Neural progenitor cell (in vitro differentiated cells): ENCODE data around the gene KRT1. TPM values are rescaled to one million over a fixed set of nuclear protein-coding genes. Genes with fewer than 3 reads are reported as not detected.

Experiments
- DNase-seq: peaks from one replicate; pipeline ENCODE4 v3.0.0-alpha.2; 2016; ENCODE audit warnings: low spot score
- H2AFZ ChIP-seq: fragments of 200-600 bp; sonication (generic); replicated peaks from 2 replicates; pipeline ENCODE4 v1.6.1; 2016; ENCODE audit warnings: antibody characterized with exemption
- H3F3A ChIP-seq: fragments of 200-600 bp; sonication (generic); 2 replicates; pipeline ENCODE4 v1.6.1; 2016; ENCODE audit warnings: antibody characterized with exemption, low read depth
- H3K27ac ChIP-seq: fragments of 200-600 bp; sonication (generic); 2 replicates; pipeline ENCODE4 v1.5.1; 2016; ENCODE audit warnings: mild to moderate bottlenecking
- H3K27me3 ChIP-seq: fragments of 200-600 bp; sonication (generic); 2 replicates; pipeline ENCODE4 v1.6.1; 2016; ENCODE audit warnings: mild to moderate bottlenecking, moderate library complexity
- H3K36me3 ChIP-seq: fragments of 200-600 bp; sonication (generic); 2 replicates; pipeline ENCODE4 v1.5.1; 2016
- H3K4me1 ChIP-seq: fragments of 200-600 bp; sonication (generic); 2 replicates; pipeline ENCODE4 v1.6.1; 2016; ENCODE audit warnings: mixed run types
- H3K4me2 ChIP-seq: fragments of 200-600 bp; sonication (generic); 2 replicates; pipeline ENCODE4 v1.6.1; 2016
- H3K4me3 ChIP-seq: fragments of 200-600 bp; sonication (generic); 2 replicates; pipeline ENCODE4 v1.5.1; 2016
- H3K79me2 ChIP-seq: fragments of 200-600 bp; sonication (generic); 2 replicates; pipeline ENCODE4 v1.6.1; 2016; ENCODE audit warnings: low read depth
- H3K9ac ChIP-seq: fragments of 200-600 bp; sonication (generic); 2 replicates; pipeline ENCODE4 v1.6.1; 2016
- H3K9me3 ChIP-seq: fragments of 200-600 bp; sonication (generic); 2 replicates; pipeline ENCODE4 v1.5.1; 2016; ENCODE audit warnings: low read depth
- H4K20me1 ChIP-seq: fragments of 200-600 bp; sonication (generic); 2 replicates; pipeline ENCODE4 v1.6.1; 2016; ENCODE audit warnings: low read depth
- H3K27ac Mint-ChIP-seq: 3 replicates; pipeline ENCODE4 v1.8.0; 2021; ENCODE audit warnings: mixed read lengths
- H3K27me3 Mint-ChIP-seq: 2 replicates; pipeline ENCODE4 v1.8.0; 2022; ENCODE audit warnings: low read depth, mild to moderate bottlenecking, inconsistent platforms, moderate library complexity, mixed read lengths; ENCODE audit not compliant: insufficient read depth
- H3K36me3 Mint-ChIP-seq: 3 replicates; pipeline ENCODE4 v1.8.0; 2021; ENCODE audit warnings: mixed read lengths
- H3K4me1 Mint-ChIP-seq: 3 replicates; pipeline ENCODE4 v1.8.0; 2021; ENCODE audit warnings: mixed read lengths
- H3K4me3 Mint-ChIP-seq: 3 replicates; pipeline ENCODE4 v1.8.0; 2021; ENCODE audit warnings: mild to moderate bottlenecking, moderate library complexity, mixed read lengths
- H3K9me3 Mint-ChIP-seq: 3 replicates; pipeline ENCODE4 v1.8.0; 2020; ENCODE audit warnings: mixed read lengths
- EZH2 ChIP-seq: fragments of 200-600 bp; sonication (generic); IDR thresholded peaks from 2 replicates; pipeline ENCODE4 v1.6.1; 2017; ENCODE audit warnings: antibody characterized with exemption, mild to moderate bottlenecking, moderate library complexity
- EZH2phosphoT487 ChIP-seq: fragments of 200-600 bp; sonication (generic); IDR thresholded peaks from 2 replicates; pipeline ENCODE4 v1.6.1; 2017; ENCODE audit warnings: antibody characterized with exemption
- total RNA-seq: library from RNA; depleted of rRNA; stranded (reverse); fragments of >200 nt; gene quantifications from 2 replicates; pipeline ENCODE4 v1.2.3, GENCODE V29; 2015; ENCODE audit warnings: low replicate concordance
- TF ChIP-seq, protein P1 (sequence below): fragments of 200-600 bp; sonication (generic); IDR thresholded peaks from 2 replicates; pipeline ENCODE4 v1.5.1; 2017; ENCODE audit warnings: antibody characterized with exemption, mild to moderate bottlenecking

KRT1 gene
- total RNA-seq, 1 donor from 2014 or later: not detected

DNA sequence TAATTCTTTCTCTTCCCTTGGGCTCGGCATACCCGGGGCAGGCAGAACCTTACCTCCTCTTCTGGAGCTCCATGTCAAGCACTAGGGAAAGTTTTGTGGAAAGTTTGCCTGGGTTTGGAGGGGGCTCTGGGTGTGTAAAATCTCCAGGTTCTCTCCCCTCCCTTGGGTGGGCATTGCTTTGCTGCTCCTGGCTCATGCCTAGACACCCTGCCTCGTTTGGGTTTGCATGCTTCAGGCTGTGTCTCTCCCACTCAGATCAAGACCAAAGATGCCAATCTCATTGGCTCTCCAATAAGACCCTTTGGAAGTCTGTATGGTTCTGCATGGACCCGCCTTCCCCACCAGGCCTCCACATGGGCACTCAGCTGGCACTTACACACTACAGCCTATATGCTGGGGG lies 22.0 kb downstream of the KRT1 start:
- Histone ChIP-seq H3K79me2 (no peaks in the 10 kb centered on the region), H3F3A (no peaks in the 10 kb centered on the region), H3K36me3 (no peaks in the 10 kb centered on the region), H3K9me3 (no peaks in the 10 kb centered on the region), H3K27ac (no peak overlapping the region), H3K9ac (no peak overlapping the region), H3K27me3 (no peaks in the 10 kb centered on the region), H2AFZ (no peak overlapping the region), H3K4me1 (peaks cover 11% of the 10 kb centered on the region), H4K20me1 (no peaks in the 10 kb centered on the region), H3K4me3 (no peak overlapping the region), H3K4me2 (no peak overlapping the region)
- no peak overlapping the region for H3K27ac Mint-ChIP-seq
- TF ChIP-seq EZH2: no peak
- TF ChIP-seq EZH2phosphoT487: no peak
- TF ChIP-seq, protein P1, sequence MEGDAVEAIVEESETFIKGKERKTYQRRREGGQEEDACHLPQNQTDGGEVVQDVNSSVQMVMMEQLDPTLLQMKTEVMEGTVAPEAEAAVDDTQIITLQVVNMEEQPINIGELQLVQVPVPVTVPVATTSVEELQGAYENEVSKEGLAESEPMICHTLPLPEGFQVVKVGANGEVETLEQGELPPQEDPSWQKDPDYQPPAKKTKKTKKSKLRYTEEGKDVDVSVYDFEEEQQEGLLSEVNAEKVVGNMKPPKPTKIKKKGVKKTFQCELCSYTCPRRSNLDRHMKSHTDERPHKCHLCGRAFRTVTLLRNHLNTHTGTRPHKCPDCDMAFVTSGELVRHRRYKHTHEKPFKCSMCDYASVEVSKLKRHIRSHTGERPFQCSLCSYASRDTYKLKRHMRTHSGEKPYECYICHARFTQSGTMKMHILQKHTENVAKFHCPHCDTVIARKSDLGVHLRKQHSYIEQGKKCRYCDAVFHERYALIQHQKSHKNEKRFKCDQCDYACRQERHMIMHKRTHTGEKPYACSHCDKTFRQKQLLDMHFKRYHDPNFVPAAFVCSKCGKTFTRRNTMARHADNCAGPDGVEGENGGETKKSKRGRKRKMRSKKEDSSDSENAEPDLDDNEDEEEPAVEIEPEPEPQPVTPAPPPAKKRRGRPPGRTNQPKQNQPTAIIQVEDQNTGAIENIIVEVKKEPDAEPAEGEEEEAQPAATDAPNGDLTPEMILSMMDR: no peak
- DNase-seq: no peak
- peaks cover 9% of the 10 kb centered on the region for H3K4me1 Mint-ChIP-seq
- H3K4me3 Mint-ChIP-seq: no peak overlapping the region
- H3K27me3 Mint-ChIP-seq: peaks cover 8% of the 10 kb centered on the region
- H3K9me3 Mint-ChIP-seq: no peaks in the 10 kb centered on the region
- no peaks in the 10 kb centered on the region for H3K36me3 Mint-ChIP-seq

- H3K27me3 Mint-ChIP-seq: peaks cover 11% of the 10 kb centered on the region
- H3K4me3 Mint-ChIP-seq: no peak overlapping the region
- TF ChIP-seq, protein P1: no peak
- TF ChIP-seq EZH2phosphoT487 (no peak), EZH2 (no peak)
- Histone ChIP-seq H3K9me3 (no peaks in the 10 kb centered on the region), H2AFZ (no peak overlapping the region), H3K4me1 (peaks cover 11% of the 10 kb centered on the region), H3K4me2 (no peak overlapping the region), H3F3A (no peaks in the 10 kb centered on the region), H4K20me1 (no peaks in the 10 kb centered on the region), H3K27me3 (no peaks in the 10 kb centered on the region), H3K79me2 (no peaks in the 10 kb centered on the region), H3K36me3 (no peaks in the 10 kb centered on the region), H3K27ac (no peak overlapping the region), H3K4me3 (no peak overlapping the region), H3K9ac (no peak overlapping the region)
- H3K27ac Mint-ChIP-seq: no peak overlapping the region
- H3K36me3 Mint-ChIP-seq: no peaks in the 10 kb centered on the region
- no peak for DNase-seq
- H3K9me3 Mint-ChIP-seq: peaks cover 2% of the 10 kb centered on the region
- H3K4me1 Mint-ChIP-seq: peaks cover 7% of the 10 kb centered on the region
Observed at GRCh38 chr12:52657250-52657902, 22.8 kb downstream of the KRT1 start.

- Histone ChIP-seq H3K36me3 (no peaks in the 10 kb centered on the region), H3K4me1 (peaks cover 11% of the 10 kb centered on the region), H3K4me3 (no peak overlapping the region), H3K4me2 (no peak overlapping the region), H3K79me2 (no peaks in the 10 kb centered on the region), H4K20me1 (no peaks in the 10 kb centered on the region), H3K27ac (no peak overlapping the region), H3K9me3 (no peaks in the 10 kb centered on the region), H3F3A (no peaks in the 10 kb centered on the region), H3K27me3 (no peaks in the 10 kb centered on the region), H2AFZ (no peak overlapping the region), H3K9ac (no peak overlapping the region)
- TF ChIP-seq EZH2phosphoT487 (no peak), EZH2 (no peak)
- TF ChIP-seq, protein P1: no peak
- no peak overlapping the region for H3K27ac Mint-ChIP-seq
- H3K4me3 Mint-ChIP-seq: no peak overlapping the region
- peaks cover 5% of the 10 kb centered on the region for H3K9me3 Mint-ChIP-seq
- H3K36me3 Mint-ChIP-seq: no peaks in the 10 kb centered on the region
- peaks cover 11% of the 10 kb centered on the region for H3K27me3 Mint-ChIP-seq
- peaks cover 5% of the 10 kb centered on the region for H3K4me1 Mint-ChIP-seq
- DNase-seq: no peak
Observed at GRCh38 chr12:52656616-52657015, 23.6 kb downstream of the KRT1 start.
